GM12872 (cell line): Measurements from ENCODE around the gene SMIM36.

Experiments used
- TF ChIP-seq, protein P1 (sequence below): IDR thresholded peaks from 3 replicates; pipeline ENCODE4 v1.5.1; 2011; ENCODE audit warnings: low read depth, mild to moderate bottlenecking, low read length, moderate library complexity; ENCODE audit not compliant: insufficient read depth

Gene SMIM36

DNA sequence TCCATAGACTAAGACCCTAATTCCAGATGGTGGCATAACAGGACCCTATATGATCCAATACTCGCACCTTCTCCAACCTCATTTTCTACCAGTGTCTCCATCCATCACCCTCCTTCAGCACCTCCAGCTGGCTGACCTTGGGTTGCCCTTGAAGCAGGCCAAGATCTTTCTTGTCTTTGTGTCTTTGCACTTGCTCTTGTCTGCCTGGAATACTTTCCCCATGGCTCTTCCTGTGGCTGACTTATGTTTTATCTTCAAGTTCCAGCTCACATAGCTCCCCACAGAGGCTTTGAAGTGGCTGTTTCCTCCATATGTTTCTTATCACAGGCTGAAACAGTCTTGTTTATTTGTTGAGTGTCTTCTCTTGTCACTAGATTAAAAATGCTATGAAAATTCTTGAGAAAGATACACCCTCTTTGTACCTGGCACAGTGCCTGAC is 60.0 kb downstream of the SMIM36 start:
- TF ChIP-seq, protein P1, sequence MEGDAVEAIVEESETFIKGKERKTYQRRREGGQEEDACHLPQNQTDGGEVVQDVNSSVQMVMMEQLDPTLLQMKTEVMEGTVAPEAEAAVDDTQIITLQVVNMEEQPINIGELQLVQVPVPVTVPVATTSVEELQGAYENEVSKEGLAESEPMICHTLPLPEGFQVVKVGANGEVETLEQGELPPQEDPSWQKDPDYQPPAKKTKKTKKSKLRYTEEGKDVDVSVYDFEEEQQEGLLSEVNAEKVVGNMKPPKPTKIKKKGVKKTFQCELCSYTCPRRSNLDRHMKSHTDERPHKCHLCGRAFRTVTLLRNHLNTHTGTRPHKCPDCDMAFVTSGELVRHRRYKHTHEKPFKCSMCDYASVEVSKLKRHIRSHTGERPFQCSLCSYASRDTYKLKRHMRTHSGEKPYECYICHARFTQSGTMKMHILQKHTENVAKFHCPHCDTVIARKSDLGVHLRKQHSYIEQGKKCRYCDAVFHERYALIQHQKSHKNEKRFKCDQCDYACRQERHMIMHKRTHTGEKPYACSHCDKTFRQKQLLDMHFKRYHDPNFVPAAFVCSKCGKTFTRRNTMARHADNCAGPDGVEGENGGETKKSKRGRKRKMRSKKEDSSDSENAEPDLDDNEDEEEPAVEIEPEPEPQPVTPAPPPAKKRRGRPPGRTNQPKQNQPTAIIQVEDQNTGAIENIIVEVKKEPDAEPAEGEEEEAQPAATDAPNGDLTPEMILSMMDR, result no peak

GRCh38 chr17:55450232-55450825 is 60.9 kb downstream of the SMIM36 start:
- TF ChIP-seq, protein P1, result no peak

- TF ChIP-seq, protein P1, result no peak
Observed at GRCh38 chr17:55448681-55449080, 62.6 kb downstream of the SMIM36 start.

DNA sequence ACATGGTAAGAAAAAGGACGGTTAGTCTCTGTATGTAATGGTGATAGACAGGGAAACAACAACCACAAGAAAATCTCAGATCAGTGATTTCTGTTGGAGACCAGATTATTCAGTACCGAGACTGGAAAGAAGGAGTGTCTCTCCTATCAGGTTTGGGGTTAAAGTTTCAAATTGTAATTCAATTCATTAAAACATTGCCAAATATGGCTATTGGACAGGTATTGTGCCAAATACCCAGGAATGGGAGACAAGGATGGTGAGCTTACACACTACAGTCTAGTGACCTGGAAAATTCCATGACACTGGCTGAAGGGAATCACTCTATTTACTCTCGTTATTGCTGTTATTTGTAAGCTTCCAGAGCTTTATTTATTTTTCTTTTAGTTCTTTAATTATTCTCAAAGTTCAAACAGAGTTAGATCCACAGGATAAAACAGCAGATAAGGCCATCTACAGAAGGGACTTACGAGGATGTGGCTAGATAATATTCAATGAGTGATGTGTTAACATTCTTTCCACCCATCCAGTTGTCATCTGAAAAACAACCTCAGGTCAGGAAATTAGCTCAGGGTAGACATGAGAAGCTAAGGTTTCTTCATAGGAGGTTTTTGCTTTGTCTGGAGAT is 64.6 kb downstream of the SMIM36 start:
- TF ChIP-seq, protein P1, result no peak

GRCh38 chr17:55444471-55445441 is 66.5 kb downstream of the SMIM36 start:
- TF ChIP-seq, protein P1, result no peak

- TF ChIP-seq, protein P1, result no peak
Observed at GRCh38 chr17:55443904-55444303, 67.3 kb downstream of the SMIM36 start.
